Aorta (tissue), 5 donors: ENCODE measurements around the gene TRDMT1. TPM values are rescaled to one million over a fixed set of nuclear protein-coding genes. Genes with fewer than 3 reads are reported as not detected.

Source experiments
- ATAC-seq: fragments of 200-7000 bp; cut with Tn5 transposase; one replicate; pipeline ENCODE4 v1.9.1; 2022; ENCODE audit warnings: moderate library complexity; ENCODE audit not compliant: low FRiP score
- DNase-seq, 2 donors: peaks; one replicate each; pipeline ENCODE4 v3.0.0-alpha.2; 2020
- H3K27ac ChIP-seq, 2 donors: one replicate each; pipeline ENCODE4 v1.5.1; 2013; ENCODE audit warnings: low read length in 2 of 2, mild to moderate bottlenecking in 2 of 2, moderate library complexity in 2 of 2, control low read depth in 1 of 2, inconsistent platforms in 1 of 2, low read depth in 1 of 2
- H3K27me3 ChIP-seq, 2 donors: one replicate each; pipeline ENCODE4 v1.6.1; 2013; ENCODE audit warnings: control low read depth in 1 of 2, low read length in 1 of 2, mild to moderate bottlenecking in 1 of 2, moderate library complexity in 1 of 2; ENCODE audit not compliant: insufficient read depth in 2 of 2, control insufficient read depth in 1 of 2
- H3K36me3 ChIP-seq, 2 donors: one replicate each; pipeline ENCODE4 v1.6.1; 2013; ENCODE audit warnings: control low read depth in 1 of 2, low read length in 1 of 2, mild to moderate bottlenecking in 1 of 2; ENCODE audit not compliant: insufficient read depth in 2 of 2, control insufficient read depth in 1 of 2
- H3K4me1 ChIP-seq, 2 donors: one replicate each; pipeline ENCODE4 v1.6.1; 2013; ENCODE audit warnings: low read length in 2 of 2, control low read depth in 1 of 2, mild to moderate bottlenecking in 1 of 2, moderate library complexity in 1 of 2; ENCODE audit not compliant: insufficient read depth in 2 of 2, control insufficient read depth in 1 of 2
- H3K4me3 ChIP-seq, 2 donors: one replicate each; pipeline ENCODE4 v1.5.1; 2013; ENCODE audit warnings: low read length in 2 of 2, control low read depth in 1 of 2, mild to moderate bottlenecking in 1 of 2
- H3K9me3 ChIP-seq: one replicate; pipeline ENCODE4 v1.6.1; 2013; ENCODE audit warnings: mild to moderate bottlenecking, low read length; ENCODE audit not compliant: control insufficient read depth
- WGBS, 2 donors: extraction: QIAGEN DNeasy Blood & Tissue Kit; methylation state at CpG; one replicate each; pipeline ENCODE4 v1.1.7; 2013; 5-methylcytosine and 5-hydroxymethylcytosine counted together
- intact Hi-C, 2 donors: fragments of 100-400 bp; cut with DNase I; formaldehyde crosslinking; loops; one replicate each; pipeline versions ENCODE4 v1.14.2 to v1.15.0; 2022
- polyA plus RNA-seq, 2 donors: library from polyadenylated mRNA; stranded (reverse); fragments of 200-250 nt; gene quantifications; one replicate each; pipeline ENCODE4 v1.2.3, GENCODE V29; 2013
- total RNA-seq, 2 donors: library from RNA; stranded (reverse); fragmentation: NEBNext Ultra II Directional; extraction: Animal tissue kit (Norgen Biotek cat#: 25700); gene quantifications; one replicate each; pipeline ENCODE4 v1.2.1, GENCODE V29; 2021
- donor health status: healthy with polysubstance abuse.
- donor health status: Bipolar disorder and iron deficiency.
- donor health status: DM: no; HTN: no; CAD: no.
- donor health status: DM: no; HTN: no; CAD: no.
- donor health status: DM: yes; HTN: yes; CAD: no.

Gene TRDMT1
- total and polyA plus RNA-seq, 4 donors: 4.8 to 15.2 (median 9.3) TPM

GRCh38 chr10:17109046-17109445 lies 92.4 kb downstream of the TRDMT1 start:
- ATAC-seq (no peak), DNase-seq (no peak)
- 91 to 94% methylated on average over 2 of the region's 2 CpGs for WGBS, 2 donors
- H3K4me3 ChIP-seq: no peak overlapping the region
- H3K9me3 ChIP-seq: no peaks in the 10 kb centered on the region
- no peaks in the 10 kb centered on the region for H3K36me3 ChIP-seq
- intact Hi-C loops: no loop called here
- no peaks in the 10 kb centered on the region for H3K27me3 ChIP-seq
- H3K4me1 ChIP-seq: no peaks in the 10 kb centered on the region
- no peak overlapping the region for H3K27ac ChIP-seq

- ATAC-seq (no peak), DNase-seq (no peak)
- no peaks in the 10 kb centered on the region for H3K4me1 ChIP-seq
- H3K27me3 ChIP-seq: no peaks in the 10 kb centered on the region
- no peaks in the 10 kb centered on the region for H3K36me3 ChIP-seq
- H3K9me3 ChIP-seq: no peaks in the 10 kb centered on the region
- intact Hi-C loops: no loop called here
- no peak overlapping the region for H3K27ac ChIP-seq
- 89 to 93% methylated on average over 5 of the region's 5 CpGs for WGBS, 2 donors
- H3K4me3 ChIP-seq: no peak overlapping the region
Measured at GRCh38 chr10:17106991-17107390, 94.5 kb downstream of the TRDMT1 start.

GRCh38 chr10:17101910-17102266 lies 99.6 kb downstream of the TRDMT1 start:
- ATAC-seq (no peak), DNase-seq (no peak)
- Histone ChIP-seq H3K9me3 (no peaks in the 10 kb centered on the region), H3K27me3 (no peaks in the 10 kb centered on the region), H3K4me1 (no peaks in the 10 kb centered on the region), H3K4me3 (no peak overlapping the region), H3K27ac (no peak overlapping the region), H3K36me3 (no peaks in the 10 kb centered on the region)
- intact Hi-C loops: no loop called here

GRCh38 chr10:17101257-17101909 lies 100.1 kb downstream of the TRDMT1 start:
- Histone ChIP-seq H3K4me1 (no peaks in the 10 kb centered on the region), H3K27me3 (no peaks in the 10 kb centered on the region), H3K36me3 (no peaks in the 10 kb centered on the region), H3K4me3 (no peak overlapping the region), H3K9me3 (no peaks in the 10 kb centered on the region), H3K27ac (no peak overlapping the region)
- WGBS, 2 donors: 74 to 75% methylated on average over 7 of the region's 7 CpGs
- intact Hi-C loops: no loop called here
- DNase-seq (no peak), ATAC-seq (no peak)

GRCh38 chr10:17100586-17100985 lies 100.9 kb downstream of the TRDMT1 start:
- H3K4me1 ChIP-seq: no peaks in the 10 kb centered on the region
- no peak overlapping the region for H3K4me3 ChIP-seq
- DNase-seq (peak in 1 of 2 donors; percentile 73), ATAC-seq (no peak)
- intact Hi-C loops: no loop called here
- H3K27ac ChIP-seq: peak overlapping the region in 1 of 2 donors; percentile 67
- H3K36me3 ChIP-seq: no peaks in the 10 kb centered on the region
- 79 to 82% methylated on average over 9 of the region's 9 CpGs for WGBS, 2 donors
- no peaks in the 10 kb centered on the region for H3K9me3 ChIP-seq
- no peaks in the 10 kb centered on the region for H3K27me3 ChIP-seq

GRCh38 chr10:17098012-17098411 lies 103.5 kb downstream of the TRDMT1 start:
- Histone ChIP-seq H3K9me3 (no peaks in the 10 kb centered on the region), H3K36me3 (no peaks in the 10 kb centered on the region), H3K4me1 (peaks cover 0 to 3% of the 10 kb centered on the region in 2 donors), H3K4me3 (no peak overlapping the region), H3K27me3 (no peaks in the 10 kb centered on the region), H3K27ac (peak overlapping the region; percentile 76 to 92)
- intact Hi-C loops: no loop called here
- no peak for ATAC-seq
- 39 to 43% methylated on average over 3 of the region's 3 CpGs for WGBS, 2 donors
- DNase-seq: no peak

Other genes with a start within 250 kb of the TRDMT1 start
- gene CUBN, start 71.9 kb downstream of the TRDMT1 start, total RNA-seq: 1 to 10 TPM; 3.7 to 5.2 TPM
- 1 to 10 TPM in 1 of 2 donors, under 1 TPM in 1; 0.13 to 1.5 TPM for gene CUBN, start 71.9 kb downstream of the TRDMT1 start, polyA plus RNA-seq
- 1,000 to 10,000 TPM; 3,936 to 5,947 TPM for gene VIM, start 26.6 kb upstream of the TRDMT1 start, total RNA-seq
- gene VIM, start 26.6 kb upstream of the TRDMT1 start, polyA plus RNA-seq: 1,000 to 10,000 TPM; 2,428 to 5,138 TPM